Urothelium cell line (cell line): ENCODE results near the gene PPP1R9A.

Experiments used
- DNase-seq: peaks from one replicate; pipeline ENCODE4 v3.0.0; 2011; ENCODE audit warnings: low spot score, mixed read lengths
- FAIRE-seq: peaks from 2 replicates; lab custom pipeline; 2011; peaks lifted over from hg19 to GRCh38; lab: Jason Lieb, UNC

Gene PPP1R9A

GRCh38 chr7:95026018-95026417 is 118.6 kb downstream of the PPP1R9A start:
- FAIRE-seq = no peak
- no peak for DNase-seq

GRCh38 chr7:95026421-95027072 is 119.2 kb downstream of the PPP1R9A start:
- no peak for DNase-seq
- no peak for FAIRE-seq

- FAIRE-seq (peak; percentile 61), DNase-seq (no peak)
Measured at GRCh38 chr7:95027234-95027872, 120.0 kb downstream of the PPP1R9A start.

GRCh38 chr7:95028683-95029082 is 121.3 kb downstream of the PPP1R9A start:
- no peak for FAIRE-seq
- no peak for DNase-seq

- FAIRE-seq = no peak
- no peak for DNase-seq
Measured at GRCh38 chr7:95035295-95035694, 127.9 kb downstream of the PPP1R9A start.

GRCh38 chr7:95041031-95041430 is 133.6 kb downstream of the PPP1R9A start:
- no peak for DNase-seq
- FAIRE-seq = no peak

GRCh38 chr7:95045236-95045923 is 138.0 kb downstream of the PPP1R9A start:
- DNase-seq (no peak), FAIRE-seq (peak; percentile 77)

GRCh38 chr7:95046494-95047240 is 139.3 kb downstream of the PPP1R9A start:
- no peak for DNase-seq
- FAIRE-seq = no peak

GRCh38 chr7:95047291-95047690 is 139.9 kb downstream of the PPP1R9A start:
- DNase-seq = no peak
- FAIRE-seq = no peak

- DNase-seq (no peak), FAIRE-seq (no peak)
Measured at GRCh38 chr7:95052566-95053094, 145.2 kb downstream of the PPP1R9A start.

- FAIRE-seq = no peak
- no peak for DNase-seq
Measured at GRCh38 chr7:95054386-95054785, 147.0 kb downstream of the PPP1R9A start.

- no peak for DNase-seq
- no peak for FAIRE-seq
Measured at GRCh38 chr7:95055295-95055694, 147.9 kb downstream of the PPP1R9A start.

GRCh38 chr7:95056107-95056739 is 148.8 kb downstream of the PPP1R9A start:
- DNase-seq = no peak
- no peak for FAIRE-seq

- DNase-seq = no peak
- no peak for FAIRE-seq
Measured at GRCh38 chr7:95056901-95057300, 149.5 kb downstream of the PPP1R9A start.

- DNase-seq (no peak), FAIRE-seq (no peak)
Measured at GRCh38 chr7:95059842-95060313, 152.5 kb downstream of the PPP1R9A start.

- DNase-seq = no peak
- no peak for FAIRE-seq
Measured at GRCh38 chr7:95062901-95063300, 155.5 kb downstream of the PPP1R9A start.

GRCh38 chr7:95066737-95067530 is 159.5 kb downstream of the PPP1R9A start:
- DNase-seq = no peak
- no peak for FAIRE-seq

GRCh38 chr7:95088536-95089215 is 181.3 kb downstream of the PPP1R9A start:
- no peak for FAIRE-seq

More at GRCh38 chr7:95088536-95089215, 181.3 kb downstream of the PPP1R9A start:
- DNase-seq = no peak
